ENCODE data around the gene TTYH3.

DNA sequence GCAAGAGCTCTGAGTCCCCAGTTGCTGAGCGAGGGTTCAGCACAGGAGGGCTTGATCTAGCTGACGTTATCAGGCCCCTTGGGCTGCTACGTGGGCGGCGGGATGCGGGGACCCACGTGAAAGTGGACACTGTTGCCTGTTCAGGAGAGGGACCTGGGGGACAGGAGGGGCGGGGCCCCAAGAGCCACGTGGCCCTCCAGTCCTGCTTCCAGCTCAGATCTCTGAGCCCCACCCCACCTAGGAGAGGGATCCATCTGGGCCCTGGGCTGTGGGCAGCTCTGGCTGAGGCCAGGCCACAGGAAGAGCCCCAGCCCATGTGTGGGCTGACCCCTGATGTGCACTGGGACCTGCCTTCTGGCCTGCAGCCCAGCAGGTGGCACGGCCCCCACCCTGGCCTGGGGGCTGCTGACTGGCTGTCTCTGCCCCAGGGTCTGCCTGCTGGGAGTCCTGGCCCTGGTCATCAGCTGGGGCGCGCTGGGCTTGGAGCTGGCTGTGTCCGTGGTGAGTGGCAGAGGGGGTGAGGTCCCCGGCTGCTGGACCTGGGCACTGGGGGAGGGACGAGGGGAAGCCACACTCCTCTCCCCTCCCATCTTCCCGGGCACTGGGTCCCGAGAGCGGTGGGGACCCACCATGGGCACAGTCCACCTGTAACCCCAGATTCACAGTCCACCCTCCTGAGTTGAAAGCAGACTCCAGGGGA is 17.5 kb downstream of the TTYH3 start:
- TF ChIP-seq POLR2AphosphoS5 (IDR thresholded peaks at IDR 0.05; ENCODE audit: low read depth, low read length) (no peak), CTCF (IDR thresholded peaks at IDR 0.05) (no peak), TCF7L2 (IDR thresholded peaks at IDR 0.05; ENCODE audit: low read depth, low read length) (no peak), SIN3A (IDR thresholded peaks at IDR 0.05; ENCODE audit: borderline replicate concordance, insufficient read depth, low read depth, low read length) (no peak)
- TF ChIP-seq, protein P1, sequence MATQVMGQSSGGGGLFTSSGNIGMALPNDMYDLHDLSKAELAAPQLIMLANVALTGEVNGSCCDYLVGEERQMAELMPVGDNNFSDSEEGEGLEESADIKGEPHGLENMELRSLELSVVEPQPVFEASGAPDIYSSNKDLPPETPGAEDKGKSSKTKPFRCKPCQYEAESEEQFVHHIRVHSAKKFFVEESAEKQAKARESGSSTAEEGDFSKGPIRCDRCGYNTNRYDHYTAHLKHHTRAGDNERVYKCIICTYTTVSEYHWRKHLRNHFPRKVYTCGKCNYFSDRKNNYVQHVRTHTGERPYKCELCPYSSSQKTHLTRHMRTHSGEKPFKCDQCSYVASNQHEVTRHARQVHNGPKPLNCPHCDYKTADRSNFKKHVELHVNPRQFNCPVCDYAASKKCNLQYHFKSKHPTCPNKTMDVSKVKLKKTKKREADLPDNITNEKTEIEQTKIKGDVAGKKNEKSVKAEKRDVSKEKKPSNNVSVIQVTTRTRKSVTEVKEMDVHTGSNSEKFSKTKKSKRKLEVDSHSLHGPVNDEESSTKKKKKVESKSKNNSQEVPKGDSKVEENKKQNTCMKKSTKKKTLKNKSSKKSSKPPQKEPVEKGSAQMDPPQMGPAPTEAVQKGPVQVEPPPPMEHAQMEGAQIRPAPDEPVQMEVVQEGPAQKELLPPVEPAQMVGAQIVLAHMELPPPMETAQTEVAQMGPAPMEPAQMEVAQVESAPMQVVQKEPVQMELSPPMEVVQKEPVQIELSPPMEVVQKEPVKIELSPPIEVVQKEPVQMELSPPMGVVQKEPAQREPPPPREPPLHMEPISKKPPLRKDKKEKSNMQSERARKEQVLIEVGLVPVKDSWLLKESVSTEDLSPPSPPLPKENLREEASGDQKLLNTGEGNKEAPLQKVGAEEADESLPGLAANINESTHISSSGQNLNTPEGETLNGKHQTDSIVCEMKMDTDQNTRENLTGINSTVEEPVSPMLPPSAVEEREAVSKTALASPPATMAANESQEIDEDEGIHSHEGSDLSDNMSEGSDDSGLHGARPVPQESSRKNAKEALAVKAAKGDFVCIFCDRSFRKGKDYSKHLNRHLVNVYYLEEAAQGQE (IDR thresholded peaks at IDR 0.05; ENCODE audit: insufficient read depth in 1 of 2, low read depth in 2 of 2, low read length in 1 of 2): no peak

All from Panc1 (cell line).